Measurements from ENCODE around the gene SERGEF. TPM values are rescaled to one million over a fixed set of nuclear protein-coding genes. Genes with fewer than 3 reads are reported as not detected.

Gene SERGEF
- total RNA-seq, 3 donors from 2014 or later, result 23.6 to 45.0 (median 23.8) TPM

GRCh38 chr11:17907046-17907445, 105.8 kb downstream of the SERGEF start:
- Histone ChIP-seq H3K4me3 (no peak overlapping the region), H3K36me3 (ENCODE audit: low read depth) (no peaks in the 10 kb centered on the region), H3K9me3 (no peaks in the 10 kb centered on the region), H3K4me1 (ENCODE audit: low read depth) (no peaks in the 10 kb centered on the region)
- DNase-seq (no peak), ATAC-seq (no peak)
- intact Hi-C loops (cut with DNase I, micrococcal nuclease), result no loop called here
- TF ChIP-seq CTCF (IDR thresholded peaks at IDR 0.05), result no peak

GRCh38 chr11:17906436-17906835, 106.4 kb downstream of the SERGEF start:
- H3K36me3 ChIP-seq (ENCODE audit: low read depth), result no peaks in the 10 kb centered on the region
- H3K4me3 ChIP-seq, result no peak overlapping the region
- ATAC-seq (no peak), DNase-seq (peak in 2 of 3 donors; percentile 17 to 29)
- intact Hi-C loops (cut with DNase I, micrococcal nuclease), result no loop called here
- no peaks in the 10 kb centered on the region for H3K4me1 ChIP-seq (ENCODE audit: low read depth)
- no peak for TF ChIP-seq CTCF (IDR thresholded peaks at IDR 0.05)
- H3K9me3 ChIP-seq, result no peaks in the 10 kb centered on the region

DNA sequence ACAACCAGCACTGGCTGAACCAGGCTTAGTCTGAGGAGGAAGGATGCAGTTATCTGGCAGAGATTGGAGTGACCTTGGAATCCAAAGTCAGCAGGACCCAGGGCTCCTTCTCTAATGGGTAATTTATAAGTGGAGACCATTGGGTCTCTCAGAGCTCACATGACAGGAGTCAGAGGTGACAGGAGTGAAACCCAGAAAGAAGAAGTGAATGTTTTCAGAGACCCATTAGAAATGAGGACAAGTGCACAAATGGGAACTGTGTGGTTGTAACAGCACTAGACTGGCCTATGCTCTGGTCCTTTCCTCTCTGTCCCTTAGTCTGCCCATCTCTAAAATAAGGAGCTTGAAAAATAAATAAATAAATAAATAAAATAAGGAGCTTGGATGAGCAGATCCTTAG, 107.4 kb downstream of the SERGEF start:
- no peak for TF ChIP-seq CTCF (IDR thresholded peaks at IDR 0.05)
- Histone ChIP-seq H3K4me1 (ENCODE audit: low read depth) (no peaks in the 10 kb centered on the region), H3K9me3 (no peaks in the 10 kb centered on the region), H3K36me3 (ENCODE audit: low read depth) (no peaks in the 10 kb centered on the region), H3K4me3 (no peak overlapping the region)
- ATAC-seq (no peak), DNase-seq (no peak)
- intact Hi-C loops (cut with DNase I, micrococcal nuclease), result no loop called here

GRCh38 chr11:17901481-17901880, 111.4 kb downstream of the SERGEF start:
- intact Hi-C loops (cut with DNase I, micrococcal nuclease), result no loop called here
- no peak for TF ChIP-seq CTCF (IDR thresholded peaks at IDR 0.05)
- Histone ChIP-seq H3K9me3 (no peaks in the 10 kb centered on the region), H3K36me3 (ENCODE audit: low read depth) (no peaks in the 10 kb centered on the region), H3K4me3 (no peak overlapping the region), H3K4me1 (ENCODE audit: low read depth) (no peaks in the 10 kb centered on the region)
- DNase-seq (no peak), ATAC-seq (no peak)

GRCh38 chr11:17898782-17899181, 114.1 kb downstream of the SERGEF start:
- no peak overlapping the region for H3K4me3 ChIP-seq
- no peak for ATAC-seq
- intact Hi-C loops (cut with DNase I, micrococcal nuclease), result no loop called here

More at GRCh38 chr11:17898782-17899181, 114.1 kb downstream of the SERGEF start:
- H3K9me3 ChIP-seq, result no peaks in the 10 kb centered on the region
- no peaks in the 10 kb centered on the region for H3K4me1 ChIP-seq (ENCODE audit: low read depth)
- DNase-seq, result no peak
- no peaks in the 10 kb centered on the region for H3K36me3 ChIP-seq (ENCODE audit: low read depth)
- no peak for TF ChIP-seq CTCF (IDR thresholded peaks at IDR 0.05)
